GM21526 (cell line): ENCODE data around the gene RREB1.
A peak's percentile ranks its signal among the peaks of the same experiment; 100 is the strongest.

Experiments
- ATAC-seq: cut with Tn5 transposase; IDR thresholded peaks from one replicate; pipeline ENCODE4 v1.9.1; 2021; ENCODE audit warnings: moderate library complexity; ENCODE audit not compliant: unreplicated experiment, low FRiP score

RREB1 gene, protein sequence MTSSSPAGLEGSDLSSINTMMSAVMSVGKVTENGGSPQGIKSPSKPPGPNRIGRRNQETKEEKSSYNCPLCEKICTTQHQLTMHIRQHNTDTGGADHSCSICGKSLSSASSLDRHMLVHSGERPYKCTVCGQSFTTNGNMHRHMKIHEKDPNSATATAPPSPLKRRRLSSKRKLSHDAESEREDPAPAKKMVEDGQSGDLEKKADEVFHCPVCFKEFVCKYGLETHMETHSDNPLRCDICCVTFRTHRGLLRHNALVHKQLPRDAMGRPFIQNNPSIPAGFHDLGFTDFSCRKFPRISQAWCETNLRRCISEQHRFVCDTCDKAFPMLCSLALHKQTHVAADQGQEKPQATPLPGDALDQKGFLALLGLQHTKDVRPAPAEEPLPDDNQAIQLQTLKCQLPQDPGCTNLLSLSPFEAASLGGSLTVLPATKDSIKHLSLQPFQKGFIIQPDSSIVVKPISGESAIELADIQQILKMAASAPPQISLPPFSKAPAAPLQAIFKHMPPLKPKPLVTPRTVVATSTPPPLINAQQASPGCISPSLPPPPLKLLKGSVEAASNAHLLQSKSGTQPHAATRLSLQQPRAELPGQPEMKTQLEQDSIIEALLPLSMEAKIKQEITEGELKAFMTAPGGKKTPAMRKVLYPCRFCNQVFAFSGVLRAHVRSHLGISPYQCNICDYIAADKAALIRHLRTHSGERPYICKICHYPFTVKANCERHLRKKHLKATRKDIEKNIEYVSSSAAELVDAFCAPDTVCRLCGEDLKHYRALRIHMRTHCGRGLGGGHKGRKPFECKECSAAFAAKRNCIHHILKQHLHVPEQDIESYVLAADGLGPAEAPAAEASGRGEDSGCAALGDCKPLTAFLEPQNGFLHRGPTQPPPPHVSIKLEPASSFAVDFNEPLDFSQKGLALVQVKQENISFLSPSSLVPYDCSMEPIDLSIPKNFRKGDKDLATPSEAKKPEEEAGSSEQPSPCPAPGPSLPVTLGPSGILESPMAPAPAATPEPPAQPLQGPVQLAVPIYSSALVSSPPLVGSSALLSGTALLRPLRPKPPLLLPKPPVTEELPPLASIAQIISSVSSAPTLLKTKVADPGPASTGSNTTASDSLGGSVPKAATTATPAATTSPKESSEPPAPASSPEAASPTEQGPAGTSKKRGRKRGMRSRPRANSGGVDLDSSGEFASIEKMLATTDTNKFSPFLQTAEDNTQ (N-terminal part only)

DNA sequence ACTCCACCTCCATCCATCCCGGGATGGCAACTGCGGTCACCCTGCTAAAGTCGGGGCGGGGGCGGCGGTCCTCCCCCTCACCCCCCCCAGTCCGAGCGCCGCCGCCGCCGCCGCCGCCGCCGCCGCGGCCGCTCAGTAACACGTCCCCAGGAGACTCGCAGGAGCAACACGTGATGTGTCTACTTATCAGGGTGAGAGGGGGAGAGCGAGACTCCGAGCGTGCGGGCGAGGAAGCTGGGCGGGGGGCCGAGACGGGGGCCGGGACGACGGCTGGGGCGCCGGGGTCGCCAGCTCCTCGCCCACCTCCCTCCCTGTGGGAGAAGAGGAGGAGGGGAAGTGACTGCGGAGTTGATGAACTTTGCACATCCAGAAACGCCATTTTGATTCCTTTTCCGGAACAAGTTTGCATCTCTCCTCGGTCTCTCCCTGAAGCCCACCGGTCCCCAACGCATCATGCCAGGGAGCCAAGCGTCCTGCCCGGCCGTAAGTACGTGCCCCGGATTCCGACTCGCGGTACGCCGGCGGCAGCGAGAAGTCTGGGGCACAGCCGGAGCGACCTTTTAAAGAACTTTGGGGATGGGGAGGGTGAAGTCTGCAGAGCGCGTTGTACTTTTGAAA, at the start of gene RREB1:
Gene RREB1, plus strand, starts transcription at position 384 of the 618 bp plus-strand sequence. CDS start 73,951 bp downstream, outside the sequence.
- peak; percentile 55 for ATAC-seq

DNA sequence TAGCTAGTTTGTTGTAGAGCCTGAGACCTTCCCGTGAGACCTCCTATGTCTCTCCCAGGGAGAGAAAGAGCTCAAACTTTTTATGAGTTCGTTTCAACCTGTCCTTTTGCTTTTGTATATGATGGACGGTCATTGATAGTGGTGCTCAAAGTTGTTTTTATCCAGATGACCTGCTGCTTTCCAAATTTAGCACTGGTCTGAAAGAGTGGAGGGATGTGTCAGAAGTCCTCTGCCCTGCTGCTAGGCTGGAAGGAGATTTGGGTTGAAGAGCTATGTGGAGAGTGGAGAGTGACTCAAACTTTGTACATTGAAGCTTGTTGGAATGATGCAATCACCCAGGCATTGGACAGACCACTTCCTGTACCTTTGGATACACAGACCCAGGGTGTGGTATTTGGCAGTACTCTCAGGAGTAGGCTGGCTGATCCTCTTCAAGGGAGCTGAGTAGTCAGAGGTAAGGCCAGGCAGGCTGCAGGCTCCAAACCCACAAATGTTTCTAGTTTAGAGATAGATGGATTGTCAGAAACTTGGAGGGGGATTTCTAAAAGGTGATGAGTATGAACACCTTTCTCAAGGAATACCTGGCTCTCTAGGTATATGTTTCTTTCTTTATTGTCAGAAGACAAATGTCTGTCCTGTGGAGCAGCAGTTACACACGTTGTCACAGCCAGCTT, 49.4 kb upstream of the RREB1 start:
- ATAC-seq: no peak

DNA sequence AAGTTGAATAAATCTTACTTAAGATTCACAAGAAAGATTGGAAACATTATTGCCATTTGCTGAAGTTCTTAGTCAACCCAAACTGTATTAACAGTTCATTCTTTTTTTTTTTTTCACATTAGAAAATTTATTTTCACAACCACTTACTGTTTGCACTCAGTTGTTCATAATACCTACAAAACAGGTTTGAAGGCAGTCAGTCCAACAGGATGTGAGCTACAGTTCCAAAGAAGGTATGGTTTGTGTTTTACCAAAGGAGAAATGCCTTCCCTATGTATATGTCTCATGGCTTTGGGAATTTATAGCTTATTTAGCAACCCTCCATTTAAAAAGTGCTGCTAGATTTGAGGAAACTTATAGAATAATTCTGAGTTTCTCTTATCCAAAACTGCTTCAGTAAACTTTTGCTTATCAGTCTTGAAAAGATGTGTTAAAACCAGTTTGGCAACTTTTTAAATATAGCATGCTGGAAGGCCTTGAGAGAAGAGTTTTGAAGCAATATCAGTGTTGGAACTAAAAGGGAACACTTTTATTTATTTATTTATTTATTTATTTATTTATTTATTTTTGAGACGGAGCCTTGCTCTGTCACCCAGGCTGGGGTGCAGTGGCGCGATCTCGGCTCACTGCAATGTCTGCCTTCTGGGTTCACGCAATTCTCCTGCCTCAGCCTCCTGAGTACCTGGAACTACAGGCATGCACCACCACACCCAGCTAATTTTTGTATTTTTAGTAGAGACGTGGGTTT, 46.8 kb upstream of the RREB1 start:
- no peak for ATAC-seq

DNA sequence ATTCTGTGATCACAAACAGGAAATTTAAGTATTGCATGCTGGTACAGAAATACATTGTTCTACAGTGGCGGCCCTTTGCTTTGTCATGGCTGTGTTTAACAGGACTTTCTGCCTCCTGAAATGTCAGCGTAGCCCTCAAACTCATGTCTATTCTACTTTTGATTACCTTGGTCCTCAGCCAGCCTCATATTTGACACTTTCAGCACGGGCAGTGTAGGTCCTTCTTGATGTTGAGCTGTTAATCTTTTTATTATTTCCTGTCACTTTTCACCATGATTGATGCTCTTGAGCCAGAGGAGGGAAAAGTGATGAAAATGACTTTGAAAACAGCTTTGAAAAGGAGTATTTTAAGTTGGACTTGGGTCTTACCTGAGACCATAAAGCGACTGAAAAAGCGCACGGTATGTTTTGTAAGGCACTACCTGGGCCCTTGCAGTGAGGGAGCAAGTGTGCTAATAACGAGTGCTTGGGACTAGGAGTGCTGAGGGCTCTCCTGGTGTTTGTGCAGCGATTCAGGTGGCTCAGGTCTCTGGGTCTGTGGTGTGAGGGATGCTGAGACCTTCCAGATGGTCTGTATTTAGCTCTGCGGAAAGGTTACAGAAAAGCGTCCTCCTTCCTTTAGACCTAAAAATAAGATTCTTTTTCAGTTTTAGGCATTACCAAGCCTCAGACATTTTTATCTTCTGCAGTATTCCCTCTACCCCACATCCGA, 45.2 kb upstream of the RREB1 start:
- ATAC-seq: no peak

DNA sequence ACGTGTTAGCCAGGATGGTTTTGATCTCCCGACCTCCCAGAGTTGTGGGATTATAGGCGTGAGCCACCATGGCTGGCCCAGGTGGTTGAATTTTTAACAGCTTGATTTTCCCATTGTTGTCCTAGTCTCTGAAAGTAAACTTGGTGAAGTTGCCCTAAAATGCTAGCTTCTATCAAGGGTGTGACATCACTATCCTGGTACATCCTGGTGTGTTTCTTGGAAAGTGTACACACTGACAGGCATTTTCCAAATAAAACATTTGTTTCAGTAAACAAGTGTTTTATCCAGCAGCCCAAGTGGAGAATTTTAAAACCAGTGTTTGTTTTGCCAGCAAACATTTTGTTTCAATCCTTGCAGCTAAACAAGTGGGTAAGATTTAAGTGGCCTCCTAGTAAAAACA, 40.5 kb upstream of the RREB1 start:
- ATAC-seq: no peak

DNA sequence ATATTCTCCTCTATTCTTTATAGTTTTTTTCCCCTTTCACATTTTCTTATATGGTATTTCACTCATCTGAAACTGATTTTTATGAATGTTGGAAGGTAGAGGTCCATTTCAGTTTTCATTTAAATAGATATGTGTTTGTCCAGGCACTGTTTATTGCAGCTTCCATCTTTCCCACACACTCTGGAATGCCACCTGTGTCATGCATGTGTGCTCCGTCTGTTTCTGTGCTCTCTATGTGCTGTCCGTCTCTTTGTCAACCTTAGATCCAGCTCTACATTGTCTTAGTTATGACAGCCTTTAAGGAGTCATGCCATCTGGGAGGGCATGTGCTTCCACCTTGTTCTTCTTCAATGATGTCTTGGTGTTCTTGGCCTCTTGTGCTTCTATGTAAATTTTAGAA, 36.4 kb upstream of the RREB1 start:
- ATAC-seq: no peak

DNA sequence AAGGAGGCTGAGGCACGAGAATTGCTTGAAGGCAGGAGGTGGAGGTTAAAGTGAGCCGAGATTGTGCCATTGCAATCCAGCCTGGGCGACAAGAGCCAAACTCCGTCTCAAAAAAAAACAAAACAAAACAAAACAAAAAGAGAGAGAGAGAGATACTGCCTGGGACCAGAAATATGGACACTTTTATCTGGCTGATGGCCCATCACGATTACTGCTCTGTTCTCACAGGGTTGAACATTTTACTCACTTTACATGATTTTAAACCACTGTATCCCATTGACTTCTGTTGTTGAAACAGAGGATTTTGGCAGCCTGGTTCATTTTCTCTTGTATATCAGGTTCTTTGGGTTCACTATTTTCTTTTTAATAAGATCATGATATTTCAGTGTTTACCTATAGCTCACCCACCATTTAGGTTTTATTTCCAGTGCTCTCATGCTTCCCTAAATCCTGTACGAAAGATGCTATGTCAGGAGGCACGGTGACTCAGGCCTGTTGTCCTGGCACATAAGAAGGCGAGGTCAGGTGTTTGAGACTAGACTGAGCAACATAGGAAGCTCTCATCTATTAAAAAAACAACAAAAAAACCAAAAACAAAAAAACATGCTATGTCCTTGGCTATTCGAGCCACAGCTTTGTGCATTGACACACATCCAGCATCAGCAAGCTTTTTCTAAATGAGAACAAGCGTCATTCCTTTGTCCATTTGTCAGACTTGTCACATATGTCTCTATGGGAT, 34.5 kb upstream of the RREB1 start:
- ATAC-seq: peak; percentile 34

DNA sequence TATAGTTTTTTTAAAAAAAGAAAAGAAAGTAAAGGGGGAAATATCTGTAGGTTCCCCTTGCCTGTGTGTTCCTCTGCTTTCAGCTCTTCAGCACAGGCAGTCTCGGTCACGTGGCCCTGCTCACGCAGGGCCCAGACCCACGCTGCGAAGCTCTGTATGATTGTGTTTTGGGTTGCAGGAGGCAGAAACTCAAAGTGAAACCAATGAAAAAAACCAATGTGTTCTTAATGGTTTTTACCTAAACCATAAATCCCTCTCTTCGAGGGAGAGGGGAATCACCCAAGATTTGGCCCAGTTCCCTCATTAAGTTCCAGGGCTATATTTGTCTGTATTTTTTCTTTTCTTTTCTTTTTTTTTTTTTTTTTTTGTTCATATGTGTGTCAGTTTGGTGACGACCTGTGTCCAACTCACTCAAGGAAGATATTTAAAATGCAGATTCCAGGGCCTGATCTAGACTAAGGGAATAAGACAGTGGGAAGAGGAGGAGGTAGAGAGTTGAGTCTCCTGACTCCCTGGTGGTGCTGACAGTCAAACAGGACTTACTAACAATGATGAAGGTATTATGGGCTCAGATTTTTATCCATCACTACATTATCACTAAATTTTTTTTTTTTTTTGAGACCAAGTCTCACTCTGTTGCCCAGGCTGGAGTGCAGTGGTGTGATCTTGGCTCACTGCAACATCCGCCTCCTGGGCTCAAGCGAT, 33.8 kb upstream of the RREB1 start:
- peak; percentile 91 for ATAC-seq

DNA sequence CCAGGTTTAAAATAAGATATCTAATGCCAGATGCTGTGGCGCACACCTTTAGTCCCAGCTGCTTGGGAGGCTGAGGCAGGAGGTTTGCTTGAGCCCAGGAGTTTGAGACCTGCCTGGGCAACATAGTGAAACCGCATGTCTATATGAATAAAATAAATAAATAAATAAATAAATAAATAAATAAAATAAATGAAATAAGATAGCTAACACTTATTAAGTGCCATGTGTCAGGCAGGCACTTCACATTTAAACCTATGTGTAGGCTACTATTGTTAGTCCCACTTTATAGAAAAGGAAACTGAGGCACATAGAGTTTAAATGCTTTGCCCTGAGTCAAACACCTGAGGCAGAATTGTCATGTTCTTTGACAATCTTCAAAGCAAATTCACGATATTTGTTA, 32.9 kb upstream of the RREB1 start:
- no peak for ATAC-seq

DNA sequence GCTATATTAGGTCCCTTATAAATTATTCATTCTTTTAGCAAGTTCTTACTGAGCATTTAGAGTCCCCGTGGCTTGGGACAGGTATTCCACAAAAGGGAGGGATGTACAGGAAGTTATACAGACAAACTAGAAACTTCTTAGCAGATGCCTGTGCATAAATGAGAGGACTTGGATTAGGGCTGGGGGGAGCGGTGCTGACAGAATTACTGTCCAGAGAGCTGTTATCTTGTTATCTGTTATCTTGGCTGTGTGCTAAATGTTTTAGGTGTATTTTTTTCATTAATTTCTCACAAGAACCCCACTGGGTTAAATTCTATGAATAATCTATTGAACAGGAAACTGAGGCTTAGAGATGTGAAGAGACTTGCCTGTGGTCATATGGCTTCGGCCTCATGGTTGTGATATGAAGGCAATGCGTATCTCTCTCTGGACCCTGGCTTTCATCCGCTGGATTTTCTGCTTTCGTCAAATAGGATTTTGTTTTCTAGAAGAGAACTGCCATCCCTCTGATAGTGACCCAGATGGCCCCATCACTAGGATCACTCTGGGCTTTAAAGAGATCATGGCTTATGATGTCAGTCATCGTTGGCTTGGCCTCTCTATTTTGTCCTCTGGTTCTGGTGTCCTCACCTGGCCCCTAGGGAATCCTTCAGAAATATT, 32.3 kb upstream of the RREB1 start:
- no peak for ATAC-seq

DNA sequence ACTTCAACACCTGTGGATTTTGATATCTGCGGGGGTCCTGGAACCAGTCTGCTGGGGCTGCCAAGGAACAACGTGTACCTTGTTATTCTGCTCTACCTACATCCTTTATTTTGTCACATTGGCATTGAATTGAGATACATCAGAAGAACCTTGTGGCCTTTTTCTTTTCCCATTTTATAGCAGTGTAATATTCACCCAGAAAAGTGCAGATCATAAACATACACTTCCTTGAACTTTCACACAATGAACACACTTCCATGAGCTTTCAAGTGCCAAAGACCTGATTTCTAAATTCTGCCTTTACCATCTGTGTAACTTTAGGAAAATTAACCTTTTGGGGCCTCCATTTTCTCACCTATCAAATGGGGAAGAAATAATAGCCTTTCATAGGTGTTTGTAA, 29.9 kb upstream of the RREB1 start:
- no peak for ATAC-seq

DNA sequence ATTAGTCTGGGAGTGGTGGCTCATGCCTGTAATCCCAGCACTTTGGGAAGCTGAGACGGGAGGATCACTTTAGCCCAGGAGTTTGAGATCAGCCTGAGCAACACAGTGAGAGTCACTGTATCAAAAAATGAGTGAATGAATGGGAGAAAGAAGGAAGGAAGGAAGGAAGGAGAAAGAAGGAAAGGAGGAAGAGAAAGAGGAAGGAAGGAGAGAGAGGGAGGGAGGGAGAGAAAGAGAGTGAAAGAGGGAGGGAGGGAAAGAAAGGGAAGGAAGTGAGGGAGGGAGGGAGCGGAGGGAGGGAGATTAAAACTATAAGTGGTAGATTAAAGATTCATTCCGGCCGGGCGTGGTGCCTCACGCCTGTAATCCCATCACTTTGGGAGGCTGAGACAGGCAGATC, 28.9 kb upstream of the RREB1 start:
- ATAC-seq: no peak

DNA sequence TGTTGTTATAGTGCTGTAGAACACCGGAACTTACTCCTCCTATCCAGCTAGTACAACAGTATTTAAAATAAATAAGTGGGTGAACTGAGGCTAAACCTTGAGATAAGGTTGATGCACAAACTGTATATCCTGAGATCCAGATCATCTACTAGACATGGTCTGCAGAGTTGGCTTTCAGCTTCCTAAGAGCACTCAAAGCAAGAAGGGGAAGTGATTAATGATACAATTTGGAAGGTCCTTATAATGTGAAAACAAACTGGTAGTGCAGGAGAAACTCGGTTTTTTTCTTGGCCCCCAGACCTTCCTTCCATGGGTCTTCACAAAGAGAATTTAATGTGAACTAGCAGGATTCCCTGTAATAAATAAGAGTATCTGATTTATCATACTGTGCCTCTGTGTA, 27.4 kb upstream of the RREB1 start:
- no peak for ATAC-seq

DNA sequence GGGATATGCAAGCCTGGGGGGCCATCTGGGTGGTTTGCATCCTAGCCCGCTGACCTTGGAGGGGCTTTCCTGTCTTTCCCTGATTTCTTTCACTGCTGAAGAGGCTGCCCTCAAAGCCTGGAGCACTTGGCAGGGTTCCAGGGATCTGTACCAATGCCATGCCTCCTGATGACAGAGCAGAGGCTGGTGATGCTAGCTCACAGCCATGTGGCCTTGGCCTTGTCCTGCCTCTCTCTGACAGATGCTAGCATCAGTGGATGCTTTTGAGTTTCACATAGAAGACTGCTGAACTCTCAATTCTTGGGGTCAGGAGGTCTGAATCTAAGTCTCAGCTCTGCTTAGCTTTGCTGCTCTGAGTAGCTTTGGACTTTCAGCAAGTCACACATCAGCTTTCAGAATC, 21.9 kb upstream of the RREB1 start:
- peak; percentile 58 for ATAC-seq

DNA sequence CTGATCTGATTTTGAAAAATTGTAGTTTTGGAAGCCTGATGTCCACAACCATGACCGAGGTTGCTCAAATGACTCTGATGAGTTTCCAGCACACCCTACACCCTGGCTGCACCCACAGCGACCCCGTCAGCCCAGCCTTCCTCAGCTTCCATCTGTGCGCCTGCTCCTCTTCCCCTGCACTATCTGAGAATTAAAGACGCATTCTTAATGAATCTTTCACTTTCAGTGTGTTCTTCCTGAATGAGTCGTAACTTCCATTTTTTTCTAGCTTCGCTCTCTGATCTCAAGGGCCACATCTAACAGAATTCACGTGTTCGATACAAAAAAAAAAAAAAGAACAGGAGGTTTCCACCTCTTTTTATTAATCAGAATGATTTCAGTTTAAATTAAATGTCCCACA, 21.3 kb upstream of the RREB1 start:
- peak; percentile 54 for ATAC-seq

DNA sequence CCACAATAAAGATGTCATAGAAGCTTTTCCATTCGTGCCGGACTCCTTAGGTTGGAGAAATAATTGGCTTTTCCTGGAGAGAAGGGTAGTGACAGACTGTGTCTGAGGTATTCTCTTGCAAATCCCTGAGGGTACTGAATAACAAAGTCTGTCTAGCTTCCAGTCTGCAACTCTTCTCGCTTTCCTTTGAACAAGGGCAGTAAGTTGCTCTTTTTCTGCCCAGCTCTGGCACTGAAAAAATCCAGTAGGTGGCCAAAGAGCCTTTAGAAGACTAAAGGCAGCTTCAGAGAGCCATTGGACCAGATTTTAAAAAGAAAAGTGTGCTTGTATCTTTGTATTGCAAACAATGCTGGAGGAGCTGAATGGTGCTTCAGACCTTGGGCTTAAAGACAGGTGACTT, 20.7 kb upstream of the RREB1 start:
- ATAC-seq: no peak

DNA sequence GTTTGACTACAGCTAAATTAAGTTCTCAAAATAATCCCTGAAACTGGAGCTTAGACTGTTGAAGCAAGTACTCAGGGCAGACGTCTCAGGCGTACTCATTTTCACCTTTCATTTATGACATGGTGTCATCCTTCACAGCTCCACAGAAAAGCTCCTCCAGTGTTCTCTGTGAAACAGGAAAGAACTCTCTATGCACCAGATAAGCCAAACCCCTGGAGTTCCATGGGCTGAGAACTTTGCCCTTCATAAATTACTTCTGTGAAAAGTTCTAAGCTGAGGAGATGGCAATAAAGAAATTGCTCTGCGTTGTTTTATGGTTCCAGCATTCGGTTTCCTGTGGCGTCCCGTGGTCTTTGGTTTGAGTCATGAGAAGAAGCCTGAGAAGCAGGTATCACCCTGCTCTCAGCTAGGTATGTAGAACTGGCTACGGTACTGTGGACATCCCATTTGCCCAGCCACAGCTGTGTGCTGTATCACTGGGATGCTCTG, 20.2 kb upstream of the RREB1 start:
- ATAC-seq: peak; percentile 44
